Activated CD8-positive, alpha-beta memory T cell treated with anti-CD3 and anti-CD28 coated beads for 4 hours (primary cell): Measurements from ENCODE around the gene SBK3.
"Not testable (repeated sequence)": the region's sequence is repeated elsewhere in the genome, so short reads cannot be mapped to it uniquely, and the experiment has no call there.

ENCODE experiments used
- DNase-seq, 2 donors: peaks; one replicate each; pipeline ENCODE4 v3.0.0-alpha.2; 2020; ENCODE audit warnings: low read depth in 2 of 2

Gene SBK3

DNA sequence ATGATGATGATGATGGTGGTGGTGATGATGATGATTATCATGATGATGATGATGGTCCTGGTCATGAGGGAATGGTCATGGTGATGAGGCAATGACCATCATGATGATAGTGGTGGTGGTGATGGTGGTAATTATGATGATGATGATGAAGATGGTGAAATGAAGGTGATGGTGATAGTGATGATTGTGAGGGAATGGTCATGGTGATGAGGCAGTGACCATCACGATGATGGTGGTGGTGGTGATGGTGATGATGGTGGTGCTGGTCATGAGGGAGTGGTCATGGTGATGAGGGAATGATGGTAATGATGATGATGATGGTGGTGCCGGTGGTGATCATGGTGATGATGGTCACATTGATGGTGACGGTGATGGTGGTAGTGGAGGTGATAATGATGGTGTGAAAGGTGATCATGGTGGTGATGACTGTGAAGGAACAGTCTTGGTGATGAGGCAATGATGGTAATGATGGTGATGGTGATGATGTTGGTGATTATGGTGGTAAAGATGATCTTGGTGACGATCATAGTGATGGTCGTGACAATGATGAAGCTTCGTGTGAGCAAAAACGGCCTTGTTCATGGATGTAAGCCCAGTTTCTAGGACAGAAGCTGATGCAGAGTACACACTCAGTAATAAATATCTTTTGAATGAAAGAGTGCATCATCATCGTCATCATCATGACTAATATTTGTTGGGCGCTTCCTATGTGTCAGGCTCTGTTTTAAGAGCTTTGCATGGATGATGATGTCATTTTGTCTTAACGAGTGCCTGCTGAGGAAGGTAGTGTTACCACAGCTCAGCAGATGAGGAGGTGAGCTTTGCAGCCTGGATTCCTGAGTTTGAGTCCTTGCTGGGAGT lies 25.7 kb downstream of the SBK3 start:
- DNase-seq: no peak

DNA sequence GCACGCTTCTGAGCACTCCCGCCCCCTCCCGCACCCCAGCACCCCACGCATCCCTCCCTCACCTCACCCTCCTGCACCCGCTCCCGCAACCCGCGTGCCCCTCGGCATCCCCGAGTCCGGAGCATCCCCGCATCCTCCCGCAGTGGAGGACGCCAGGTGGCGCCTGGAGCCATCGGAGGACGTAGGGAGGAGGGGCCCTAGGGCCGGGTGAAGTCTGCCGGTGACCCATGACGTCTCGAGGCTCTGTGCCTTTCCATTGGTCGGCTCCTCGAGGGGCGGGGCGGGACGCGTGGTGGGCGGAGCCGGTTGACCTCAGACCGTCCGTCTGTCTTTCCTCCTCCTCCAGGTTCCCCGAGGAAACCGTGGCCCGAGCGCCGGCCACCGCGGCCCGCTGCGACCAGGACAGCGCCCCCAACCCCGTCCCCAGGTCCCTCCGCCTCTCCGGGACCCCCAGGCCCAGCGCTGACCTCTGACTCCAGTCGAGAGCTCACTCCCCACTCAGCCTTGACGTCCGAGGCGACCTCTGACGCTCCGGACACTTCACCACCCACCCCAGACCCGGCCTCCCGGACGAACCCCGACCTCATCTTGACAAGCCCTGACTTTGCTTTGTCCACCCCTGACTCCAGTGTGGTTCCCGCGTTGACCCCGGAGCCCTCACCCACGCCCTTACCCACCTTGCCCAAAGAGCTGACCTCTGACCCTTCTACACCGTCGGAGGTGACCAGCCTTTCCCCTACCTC lies 28.3 kb downstream of the SBK3 start:
- peak; percentile 82 to 84 for DNase-seq

DNA sequence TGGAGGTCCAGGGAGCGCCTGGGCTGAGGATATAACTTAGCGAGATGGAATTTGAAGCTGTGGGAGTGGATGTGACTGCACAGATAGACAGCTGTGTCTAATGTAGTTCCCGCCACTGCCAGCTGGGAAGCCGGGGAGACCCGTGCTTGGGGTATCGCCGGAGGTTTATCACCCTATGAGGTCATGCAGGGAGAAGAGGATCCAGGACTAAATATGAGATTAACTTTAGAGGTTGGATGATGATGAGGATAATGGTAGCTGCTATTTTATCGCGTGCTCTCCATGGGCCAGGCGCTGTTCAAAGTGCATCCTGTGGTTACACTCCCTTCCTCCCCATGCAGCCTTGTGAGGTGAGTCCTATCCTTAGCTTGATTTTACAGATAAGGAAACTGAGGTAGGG lies 37.2 kb downstream of the SBK3 start:
- no peak for DNase-seq

DNA sequence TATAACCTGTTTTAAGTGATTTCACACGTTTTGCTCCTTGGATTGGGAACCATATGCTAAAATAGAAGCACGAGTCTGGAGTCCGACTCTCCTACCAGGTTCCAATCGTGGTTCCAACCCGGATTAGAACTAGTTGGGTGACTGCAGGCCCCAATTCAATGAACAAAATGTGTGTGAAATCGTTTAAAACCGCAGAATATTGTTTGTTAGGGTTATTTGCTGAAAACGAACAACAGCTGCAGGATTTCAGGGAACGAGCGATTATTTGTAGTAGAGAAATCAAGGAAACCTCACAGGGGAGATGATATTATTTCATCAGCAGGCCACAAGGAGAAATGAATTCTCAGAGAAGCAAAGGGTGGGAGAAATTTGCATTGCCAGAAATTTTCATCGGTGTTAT lies 40.4 kb downstream of the SBK3 start:
- no peak for DNase-seq

DNA sequence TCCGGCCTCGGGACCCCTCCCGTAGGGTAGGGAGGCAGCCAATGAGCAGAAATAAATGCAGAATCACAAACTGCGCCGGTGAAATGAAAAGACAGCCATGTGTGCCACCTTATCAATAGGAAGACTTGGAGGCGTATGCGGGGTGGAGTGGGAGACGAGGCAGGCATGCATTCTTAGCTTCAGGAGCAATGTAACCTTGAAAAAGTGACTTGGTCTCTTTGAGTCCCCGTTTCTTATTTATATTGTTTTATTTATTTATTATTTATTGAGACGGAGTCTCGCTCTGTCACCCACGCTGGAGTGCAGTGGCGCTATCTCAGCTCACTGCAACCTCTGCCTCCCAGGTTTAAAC lies 41.1 kb downstream of the SBK3 start:
- DNase-seq: no peak

DNA sequence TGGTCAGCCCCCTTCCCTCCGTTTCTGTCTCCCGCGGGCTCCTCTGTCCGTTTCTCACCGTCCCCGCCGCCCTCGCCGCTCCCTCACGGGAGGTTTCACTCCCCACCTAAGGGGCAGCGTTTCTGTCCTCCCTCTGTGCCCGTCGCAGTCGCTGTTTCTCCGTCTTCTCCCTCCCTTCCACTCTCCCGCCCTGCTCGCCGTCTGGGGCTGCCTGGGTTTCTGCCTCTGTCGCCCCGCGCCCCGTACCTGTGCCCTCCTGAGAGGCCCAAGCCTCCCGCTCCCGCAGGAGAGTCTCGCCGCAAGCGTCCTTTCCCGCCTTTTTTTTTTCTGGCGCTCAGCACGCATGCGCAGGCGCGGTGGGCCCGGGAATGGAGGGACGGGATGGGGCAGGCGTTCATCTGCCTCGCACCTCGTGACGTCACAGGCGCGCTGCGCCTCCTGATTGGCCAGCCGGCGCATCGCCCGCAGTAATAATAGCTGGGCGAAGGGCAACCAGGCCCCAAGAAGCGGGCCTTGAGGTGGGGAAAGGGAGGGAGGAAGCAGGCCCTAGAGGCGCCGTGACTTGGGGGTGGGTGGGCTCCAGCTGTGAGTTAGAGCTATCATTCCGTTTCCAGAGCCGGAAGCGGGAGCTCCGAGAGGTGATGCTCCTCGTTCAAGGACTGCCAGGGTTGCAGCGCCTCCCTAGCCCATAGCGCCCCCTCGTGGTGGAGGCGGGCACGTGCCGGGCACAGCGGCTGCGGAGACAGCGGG lies 41.7 kb downstream of the SBK3 start:
- peak; percentile 80 to 81 for DNase-seq

DNA sequence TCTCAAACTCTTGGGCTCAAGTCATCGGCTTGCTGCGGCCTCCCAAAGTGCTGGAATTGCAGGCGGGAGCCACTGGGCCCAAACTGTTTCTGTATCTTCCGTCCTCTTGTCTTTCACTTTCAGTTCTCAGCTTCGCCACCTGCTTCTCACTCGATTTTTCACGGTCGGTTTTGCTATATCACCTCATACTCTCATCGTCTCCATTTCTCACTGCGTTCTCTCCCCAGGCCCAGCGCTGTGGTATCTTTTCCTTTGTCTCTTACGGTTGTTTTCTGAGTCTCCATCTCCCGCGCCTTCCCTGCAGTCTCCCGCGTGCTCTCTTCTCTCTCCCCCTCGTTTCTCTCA lies 42.2 kb downstream of the SBK3 start:
- DNase-seq: no peak

DNA sequence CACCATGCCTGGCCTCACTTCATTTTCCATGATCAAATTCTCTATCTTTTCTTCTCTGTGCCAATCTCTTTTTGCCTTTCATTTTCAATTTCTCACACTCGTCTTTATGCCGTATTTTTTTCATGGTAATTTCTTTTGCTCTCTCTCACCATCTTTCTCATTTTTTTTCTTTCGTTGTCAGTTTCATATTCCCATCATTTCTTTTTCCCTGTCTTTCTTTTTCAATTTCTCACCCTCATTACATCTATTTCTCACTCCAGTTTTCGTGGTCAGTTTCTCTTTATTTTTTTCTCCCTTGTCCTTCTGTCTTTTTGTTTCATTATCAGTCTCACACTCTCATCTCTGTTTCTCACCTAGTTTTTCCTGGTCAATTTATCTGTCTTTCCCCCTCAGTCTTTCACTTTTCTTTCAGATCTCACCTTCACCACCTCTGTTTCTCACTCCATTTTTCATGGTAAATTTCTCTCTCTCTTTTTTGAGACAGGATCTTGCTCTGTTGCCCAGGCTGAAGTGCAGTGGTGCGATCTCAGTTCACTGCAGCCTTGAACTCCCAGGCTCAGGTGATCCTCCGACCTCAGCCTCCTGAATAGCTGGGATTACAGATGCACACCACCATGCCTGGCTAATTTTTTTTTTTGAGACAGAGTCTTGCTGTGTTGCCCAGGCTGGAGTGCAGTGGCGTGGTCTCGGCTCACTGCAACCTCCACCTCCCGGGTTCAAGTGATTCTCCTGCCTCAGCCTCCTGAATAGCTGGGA lies 43.0 kb downstream of the SBK3 start:
- DNase-seq: no peak

DNA sequence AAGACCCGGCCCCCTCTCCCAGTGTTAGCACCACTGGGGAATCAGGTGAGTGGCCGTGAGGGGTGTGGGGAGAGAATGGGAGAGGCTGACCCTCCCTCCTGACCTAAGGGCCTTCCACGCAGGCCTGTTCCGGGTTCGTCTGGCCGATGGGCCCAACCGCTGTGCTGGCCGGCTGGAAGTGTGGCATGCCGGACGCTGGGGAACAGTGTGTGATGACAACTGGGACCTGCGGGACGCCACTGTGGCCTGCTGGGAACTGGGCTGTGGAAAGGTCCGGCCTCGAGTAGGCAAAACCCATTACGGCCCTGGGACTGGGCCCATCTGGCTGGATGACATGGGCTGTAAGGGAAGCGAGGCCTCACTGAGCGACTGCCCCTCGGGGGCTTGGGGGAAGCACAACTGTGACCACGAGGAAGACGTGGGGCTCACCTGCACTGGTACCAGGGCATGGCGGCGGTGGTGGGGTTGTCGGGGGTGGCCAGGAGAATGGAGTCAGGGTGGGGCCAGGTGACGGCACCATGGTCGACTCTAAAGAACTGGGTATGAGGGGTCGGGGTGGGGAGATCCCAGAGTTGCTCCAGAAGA lies 44.9 kb downstream of the SBK3 start:
- no peak for DNase-seq

DNA sequence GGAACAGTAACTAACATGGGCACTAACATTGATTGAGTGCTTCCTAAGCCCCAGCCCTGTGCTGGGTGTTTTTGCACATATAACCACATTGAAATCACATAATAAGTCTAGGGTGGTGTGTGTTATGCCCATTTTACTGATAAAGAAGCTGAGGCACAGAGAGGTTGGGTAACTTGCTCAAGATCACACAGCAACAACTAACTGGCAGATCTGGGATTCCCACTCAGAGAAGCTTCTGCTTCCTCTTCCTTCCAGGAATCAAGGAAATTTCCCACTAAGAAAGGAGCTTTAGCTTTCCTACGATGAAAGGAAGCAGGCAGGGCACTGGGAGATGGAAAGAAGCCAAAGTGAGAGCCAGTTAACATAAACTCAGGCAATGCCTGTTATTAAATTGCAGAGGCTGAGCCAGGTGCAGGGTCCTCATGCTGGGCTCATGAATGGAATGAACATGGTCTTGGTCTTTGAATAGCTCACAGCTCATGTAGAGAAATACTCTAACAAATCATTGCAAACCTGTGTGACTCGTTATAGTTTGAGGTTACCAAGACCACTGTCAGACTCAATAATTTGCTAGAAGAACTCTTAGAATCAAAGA lies 47.0 kb downstream of the SBK3 start:
- DNase-seq: no peak

DNA sequence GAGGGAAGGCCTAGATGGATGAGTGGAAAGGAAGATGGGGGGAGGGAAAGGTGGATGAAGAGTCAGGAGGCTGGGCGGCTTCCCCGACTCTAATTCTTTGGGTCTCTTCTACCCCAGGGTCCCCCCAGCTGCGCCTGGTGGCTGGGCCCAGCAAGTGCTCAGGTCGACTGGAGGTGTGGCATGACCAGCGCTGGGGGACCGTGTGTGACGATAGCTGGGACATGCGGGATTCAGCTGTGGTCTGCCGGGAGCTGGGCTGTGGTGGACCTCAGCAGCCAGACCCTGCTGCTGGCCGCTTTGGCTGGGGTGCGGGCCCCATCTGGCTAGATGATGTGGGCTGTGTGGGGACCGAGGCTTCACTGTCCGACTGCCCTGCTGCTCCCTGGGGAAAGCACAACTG lies 47.6 kb downstream of the SBK3 start:
- DNase-seq: no peak

DNA sequence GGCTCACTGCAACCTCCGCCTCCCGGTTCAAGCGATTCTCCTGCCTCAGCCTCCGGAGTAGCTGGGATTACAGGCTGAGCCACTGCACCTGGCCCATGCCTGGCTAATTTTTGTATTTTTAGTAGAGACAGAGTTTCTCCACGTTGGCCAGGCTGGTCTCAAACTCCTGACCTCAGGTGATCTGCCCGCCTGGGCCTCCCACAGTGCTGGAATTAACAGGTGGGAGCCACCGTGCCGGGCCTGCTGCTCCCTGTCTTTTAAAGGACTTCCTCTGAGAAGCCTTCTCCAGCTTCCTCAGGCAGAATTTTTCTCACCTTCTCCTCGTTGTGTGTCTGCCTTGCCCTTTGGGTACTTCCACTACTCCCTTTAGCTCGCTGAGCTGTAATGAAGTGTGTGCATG lies 48.5 kb downstream of the SBK3 start:
- DNase-seq: not testable (repeated sequence)

DNA sequence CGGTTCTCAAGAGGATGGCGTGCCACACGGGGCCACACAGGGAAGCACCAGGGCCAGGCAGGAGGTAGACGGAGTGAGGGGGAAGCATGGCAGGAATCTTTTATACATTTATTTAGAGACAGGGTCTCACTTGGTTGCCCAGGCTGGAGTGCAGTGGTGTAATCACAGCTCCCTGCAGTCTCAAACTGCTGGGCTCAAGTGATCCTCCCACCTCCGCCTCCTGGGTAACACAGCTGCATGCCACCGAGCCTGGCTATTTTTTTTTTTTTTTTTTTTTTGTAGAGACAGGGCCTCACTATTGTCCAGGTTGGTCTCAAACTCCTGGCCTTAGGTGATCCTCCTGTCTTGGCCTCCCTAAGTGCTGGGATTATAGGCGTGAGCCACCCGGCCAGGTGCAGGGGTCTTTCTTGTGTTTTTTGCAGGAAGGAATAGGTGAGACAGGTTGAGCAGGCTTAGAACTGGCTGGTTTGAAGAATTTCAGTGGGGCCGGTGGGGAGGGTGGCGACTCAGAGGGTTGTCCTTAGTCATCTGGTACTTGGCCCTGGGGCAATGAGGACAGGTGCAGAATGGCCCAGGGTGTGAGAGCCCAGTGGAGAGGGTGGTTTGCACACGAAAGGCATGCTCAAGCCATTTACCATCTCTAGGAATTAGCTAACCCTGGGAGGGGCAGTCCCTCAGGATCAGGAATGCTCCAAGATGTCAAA lies 49.5 kb downstream of the SBK3 start:
- no peak for DNase-seq

DNA sequence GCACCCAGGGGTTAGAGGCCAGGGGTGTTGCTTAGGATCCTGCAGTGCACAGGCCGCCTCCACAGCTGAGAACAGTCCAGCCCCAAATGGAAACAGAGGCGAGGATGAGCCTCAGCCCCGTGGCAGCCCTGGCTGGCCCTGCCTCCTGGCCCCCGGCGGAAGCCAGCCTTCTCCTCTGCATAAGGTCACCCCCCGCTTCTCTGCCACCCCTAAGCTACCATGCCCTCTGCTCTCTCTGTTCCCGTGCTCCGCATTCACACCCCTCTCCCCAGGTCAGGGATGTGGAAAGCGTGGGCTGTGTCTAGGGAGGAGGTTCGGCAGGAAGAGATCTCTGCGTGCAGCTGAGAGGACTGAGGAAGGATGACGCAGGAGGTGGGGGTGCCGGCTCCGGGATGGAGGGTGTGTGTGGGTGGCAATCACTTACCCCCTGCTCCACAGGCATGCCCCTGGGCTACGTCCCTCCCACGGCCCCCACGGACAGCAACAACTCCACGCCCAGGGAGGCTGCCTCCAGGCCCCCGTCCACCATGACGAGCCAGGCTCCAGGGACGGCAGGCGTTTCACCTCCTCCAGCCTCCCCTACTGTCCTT lies 51.1 kb downstream of the SBK3 start:
- no peak for DNase-seq

DNA sequence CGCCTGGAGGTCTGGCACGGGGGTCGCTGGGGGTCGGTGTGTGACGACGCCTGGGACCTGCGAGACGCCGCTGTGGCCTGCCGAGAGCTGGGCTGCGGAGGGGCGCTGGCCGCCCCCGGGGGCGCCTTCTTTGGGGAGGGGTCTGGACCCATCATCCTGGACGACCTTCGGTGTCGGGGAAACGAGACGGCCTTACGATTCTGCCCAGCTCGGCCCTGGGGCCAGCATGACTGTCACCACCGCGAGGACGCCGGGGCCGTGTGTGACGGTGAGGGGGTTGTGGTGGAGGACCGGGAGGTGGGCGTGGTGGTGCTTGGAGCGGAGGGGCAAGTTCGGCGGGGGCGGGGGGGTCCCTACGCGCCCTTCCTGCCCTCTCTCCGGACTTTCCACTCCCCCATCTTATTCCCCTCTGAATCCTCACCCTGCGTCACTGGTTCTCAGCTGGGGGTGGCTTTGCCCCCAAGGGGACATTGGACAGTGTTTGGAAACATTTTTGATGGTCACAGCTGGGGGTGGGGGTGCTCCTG lies 51.6 kb downstream of the SBK3 start:
- no peak for DNase-seq

DNA sequence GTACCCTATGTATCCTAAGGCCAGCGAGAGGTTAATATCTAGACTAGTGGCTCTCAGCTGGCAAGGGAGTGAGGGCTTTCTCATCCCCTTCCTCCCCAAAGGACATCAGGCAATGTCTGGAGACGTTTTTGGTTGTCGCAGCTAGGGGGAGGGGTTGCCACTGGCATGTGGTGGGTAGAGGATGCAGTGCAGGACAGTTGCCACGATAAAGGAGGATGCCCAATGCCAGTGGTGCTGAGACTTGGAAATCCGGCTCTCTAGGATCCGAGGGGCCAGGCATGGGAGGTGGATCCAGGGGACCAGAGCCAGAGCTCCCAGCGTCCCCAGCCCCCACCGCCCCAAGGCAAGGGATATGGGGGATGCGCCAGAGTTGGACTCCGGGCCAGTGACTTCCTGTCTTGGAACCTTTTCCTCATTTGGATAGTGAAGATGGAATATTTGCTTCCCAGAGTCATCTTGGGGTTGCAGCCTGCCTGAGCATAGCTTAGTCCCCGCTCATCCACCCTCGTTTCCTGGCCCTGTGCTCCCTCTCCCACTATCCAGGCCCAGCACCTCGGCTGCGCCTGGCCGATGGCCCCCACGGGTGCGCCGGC lies 52.2 kb downstream of the SBK3 start:
- no peak for DNase-seq

DNA sequence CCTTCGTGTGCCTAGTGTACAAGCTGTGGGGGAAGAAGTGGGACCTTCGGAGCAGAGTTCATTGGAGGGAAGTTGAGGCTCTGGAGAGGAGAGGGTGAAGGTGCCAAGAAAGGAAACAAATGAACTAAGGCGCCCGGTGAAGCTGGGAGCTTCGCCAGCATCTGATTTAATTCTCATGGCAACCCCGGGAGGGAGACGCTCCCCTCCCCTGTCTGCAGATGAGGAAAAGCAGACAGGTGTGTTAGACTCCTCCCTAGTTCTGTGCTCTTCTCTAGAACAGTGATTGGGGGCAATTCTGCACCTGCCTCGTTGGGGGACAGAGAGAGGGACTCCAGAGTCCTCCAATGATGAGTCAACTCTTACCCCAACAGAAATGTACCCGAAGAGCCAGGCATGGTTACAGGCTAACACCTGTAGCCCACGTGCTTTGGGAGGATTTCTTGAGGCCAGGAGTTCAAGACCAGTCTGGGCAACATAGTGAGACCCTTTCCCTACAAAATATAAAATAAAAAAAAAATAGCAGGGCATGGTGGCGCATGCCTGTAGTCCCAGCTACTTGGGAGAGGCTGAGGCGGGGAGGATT lies 52.9 kb downstream of the SBK3 start:
- no peak for DNase-seq

DNA sequence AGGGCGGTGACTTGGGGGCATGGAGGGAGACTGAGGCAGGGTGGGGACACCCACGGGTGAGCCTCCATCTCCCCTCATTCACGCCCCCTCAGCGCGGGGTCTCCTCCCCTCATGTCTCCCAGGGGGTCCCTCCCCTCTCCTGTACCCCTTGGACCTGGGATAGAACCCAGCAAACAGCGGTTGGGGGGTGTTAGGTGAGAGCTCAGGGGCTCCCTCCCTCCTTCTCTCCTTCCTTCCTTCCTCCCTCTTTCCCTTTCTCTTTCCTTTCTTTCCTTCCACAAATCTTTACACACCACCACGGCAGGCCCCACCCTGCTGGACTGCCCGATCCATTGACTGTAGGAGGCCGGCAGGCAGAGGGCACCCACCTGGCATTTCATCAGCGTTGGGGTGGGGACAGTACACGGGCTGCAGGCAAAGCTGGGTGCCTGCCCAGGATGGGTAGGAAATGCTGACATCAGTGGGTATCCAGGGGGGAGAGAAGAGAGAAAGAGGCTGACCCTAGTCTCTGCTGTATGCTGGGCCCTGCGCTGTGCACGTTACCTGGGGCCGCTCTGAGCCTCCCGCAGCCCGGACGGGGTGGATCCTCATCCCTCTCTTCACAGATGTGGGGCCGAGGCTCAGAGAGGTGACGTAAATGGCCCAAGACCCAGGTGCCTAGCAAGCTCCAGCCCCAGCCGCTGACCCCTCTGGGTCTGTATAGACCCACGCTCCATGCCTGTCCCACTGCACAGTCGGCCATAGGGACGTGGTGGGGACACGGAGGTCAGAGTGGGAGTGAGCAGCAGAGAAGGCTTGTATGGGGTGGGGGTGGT lies 53.6 kb downstream of the SBK3 start:
- DNase-seq: no peak
